ENCODE data around the gene AVPI1. TPM values are rescaled to one million over a fixed set of nuclear protein-coding genes. Genes with fewer than 3 reads are reported as not detected.

The AVPI1 gene
- total and polyA plus RNA-seq, 4 donors = 15.1 to 26.8 (median 17.8) TPM

- no peak overlapping the region for H3K27ac ChIP-seq (ENCODE audit: low read depth in 1 of 2, low read length in 1 of 2)
- DNase-seq = no peak
- H3K36me3 ChIP-seq (ENCODE audit: control insufficient read depth in 4 of 4, insufficient read depth in 4 of 4, low read length in 4 of 4) = peaks cover 0 to 9% (median 0%) of the 10 kb centered on the region in 4 donors
- 74 to 92% methylated on average over 12 of the region's 12 CpGs for WGBS, 2 donors
- H3K27me3 ChIP-seq (ENCODE audit: control insufficient read depth in 3 of 3, insufficient read depth in 3 of 3, low read length in 2 of 3) = no peaks in the 10 kb centered on the region
- H3K4me3 ChIP-seq = no peak overlapping the region
- no peak for TF ChIP-seq CTCF (IDR thresholded peaks at IDR 0.05; ENCODE audit: control extremely low read depth, extremely low read depth)
- no peak for ATAC-seq (ENCODE audit: insufficient read depth, low FRiP score)
- no peak overlapping the region for H3K9ac ChIP-seq (ENCODE audit: insufficient read depth in 1 of 2, low read length in 2 of 2)
- H3K9me3 ChIP-seq (ENCODE audit: control insufficient read depth in 4 of 4, insufficient read depth in 3 of 4, low read length in 3 of 4) = no peaks in the 10 kb centered on the region
- H3K4me1 ChIP-seq (ENCODE audit: control insufficient read depth in 5 of 5, insufficient read depth in 5 of 5, low read length in 5 of 5) = peaks cover 0 to 14% (median 4%) of the 10 kb centered on the region in 5 donors
These were observed 35.1 kb upstream of the AVPI1 start for GRCh38 chr10:97721871-97722780.

GRCh38 chr10:97719602-97720001, 32.6 kb upstream of the AVPI1 start:
- H3K27me3 ChIP-seq (ENCODE audit: control insufficient read depth in 3 of 3, insufficient read depth in 3 of 3, low read length in 2 of 3) = no peaks in the 10 kb centered on the region
- peaks cover 0 to 18% (median 6%) of the 10 kb centered on the region in 5 donors for H3K4me1 ChIP-seq (ENCODE audit: control insufficient read depth in 5 of 5, insufficient read depth in 5 of 5, low read length in 5 of 5)
- H3K36me3 ChIP-seq (ENCODE audit: control insufficient read depth in 4 of 4, insufficient read depth in 4 of 4, low read length in 4 of 4) = peaks cover 0 to 14% (median 0%) of the 10 kb centered on the region in 4 donors
- H3K4me3 ChIP-seq = no peak overlapping the region
- no peak for TF ChIP-seq CTCF (IDR thresholded peaks at IDR 0.05; ENCODE audit: control extremely low read depth, extremely low read depth)
- no peak for ATAC-seq (ENCODE audit: insufficient read depth, low FRiP score)
- peak overlapping the region in 1 of 2 donors; percentile 47 for H3K9ac ChIP-seq (ENCODE audit: insufficient read depth in 1 of 2, low read length in 2 of 2)
- WGBS, 2 donors = 95% methylated on average over 2 of the region's 2 CpGs
- DNase-seq = no peak
- H3K9me3 ChIP-seq (ENCODE audit: control insufficient read depth in 4 of 4, insufficient read depth in 3 of 4, low read length in 3 of 4) = no peaks in the 10 kb centered on the region
- H3K27ac ChIP-seq (ENCODE audit: low read depth in 1 of 2, low read length in 1 of 2) = peak overlapping the region in 1 of 2 donors; percentile 29

- H3K9me3 ChIP-seq (ENCODE audit: control insufficient read depth in 4 of 4, insufficient read depth in 3 of 4, low read length in 3 of 4) = no peaks in the 10 kb centered on the region
- DNase-seq (peak in 2 of 3 donors; percentile 23 to 68), ATAC-seq (ENCODE audit: insufficient read depth, low FRiP score) (peak; percentile 71)
- peaks cover 0 to 18% (median 6%) of the 10 kb centered on the region in 5 donors for H3K4me1 ChIP-seq (ENCODE audit: control insufficient read depth in 5 of 5, insufficient read depth in 5 of 5, low read length in 5 of 5)
- H3K36me3 ChIP-seq (ENCODE audit: control insufficient read depth in 4 of 4, insufficient read depth in 4 of 4, low read length in 4 of 4) = peaks cover 0 to 14% (median 0%) of the 10 kb centered on the region in 4 donors
- peak overlapping the region in 1 of 2 donors; percentile 83 for H3K27ac ChIP-seq (ENCODE audit: low read depth in 1 of 2, low read length in 1 of 2)
- TF ChIP-seq CTCF (IDR thresholded peaks at IDR 0.05; ENCODE audit: control extremely low read depth, extremely low read depth) = no peak
- no peak overlapping the region for H3K4me3 ChIP-seq
- WGBS, 2 donors = 34 to 47% methylated on average over 8 of the region's 8 CpGs
- no peaks in the 10 kb centered on the region for H3K27me3 ChIP-seq (ENCODE audit: control insufficient read depth in 3 of 3, insufficient read depth in 3 of 3, low read length in 2 of 3)
- H3K9ac ChIP-seq (ENCODE audit: insufficient read depth in 1 of 2, low read length in 2 of 2) = peak overlapping the region in 1 of 2 donors; percentile 11
These were observed 31.7 kb upstream of the AVPI1 start for GRCh38 chr10:97718659-97719142.
